H1 (cell line): Measurements from ENCODE around the gene GSK3B. TPM values are rescaled to one million over a fixed set of nuclear protein-coding genes. Genes with fewer than 3 reads are reported as not detected.

ENCODE experiments used
- CTCF ChIA-PET: fragments of 300-600 bp; sonication (Branson Sonifier 250); formaldehyde crosslinking; loops from one replicate; lab custom pipeline; 2021; ENCODE audit not compliant: partially characterized antibody; lab: Charles Lee
- POLR2A ChIA-PET: fragments of 300-600 bp; sonication (Branson Sonifier 250); formaldehyde crosslinking; loops from one replicate; lab custom pipeline; 2021; ENCODE audit warnings: inconsistent platforms; ENCODE audit not compliant: partially characterized antibody; lab: Charles Lee
- DNase-seq, 2 experiments: peaks; one replicate each; pipeline versions ENCODE4 v3.0.0 to v3.0.0-alpha.2; 2010 to 2022; ENCODE audit warnings: low spot score in 2 of 2, low read depth in 1 of 2, mixed read lengths in 1 of 2
- FAIRE-seq: peaks from 2 replicates; lab custom pipeline; 2011; peaks lifted over from hg19 to GRCh38; lab: Jason Lieb, UNC
- H2AFZ ChIP-seq: 2 replicates; pipeline ENCODE4 v1.8.1; 2012; ENCODE audit warnings: low read length, inconsistent platforms
- H2AK5ac ChIP-seq: 2 replicates; pipeline ENCODE4 v1.6.1; 2013; ENCODE audit warnings: low read depth, low read length
- H2BK120ac ChIP-seq: replicated peaks from 2 replicates; pipeline ENCODE3; 2013; ENCODE audit warnings: low read depth, low read length, inconsistent platforms
- H2BK12ac ChIP-seq: 2 replicates; pipeline ENCODE4 v1.6.1; 2013; ENCODE audit warnings: low read depth, low read length
- H2BK15ac ChIP-seq: 2 replicates; pipeline ENCODE4 v1.6.1; 2013; ENCODE audit warnings: low read length
- H2BK20ac ChIP-seq: 2 replicates; pipeline ENCODE4 v1.6.1; 2013; ENCODE audit warnings: low read length
- H2BK5ac ChIP-seq: 2 replicates; pipeline ENCODE4 v1.6.1; 2013; ENCODE audit warnings: low read depth, low read length
- H3K14ac ChIP-seq: 2 replicates; pipeline ENCODE4 v1.6.1; 2013; ENCODE audit warnings: inconsistent platforms; ENCODE audit not compliant: insufficient read length
- H3K18ac ChIP-seq: 2 replicates; pipeline ENCODE4 v1.6.1; 2013; ENCODE audit warnings: low read length; ENCODE audit errors: extremely low read depth
- H3K23ac ChIP-seq: 2 replicates; pipeline ENCODE4 v1.6.1; 2013; ENCODE audit warnings: inconsistent platforms; ENCODE audit not compliant: insufficient read length
- H3K23me2 ChIP-seq: 2 replicates; pipeline ENCODE4 v1.6.1; 2013; ENCODE audit warnings: low read depth, low read length
- H3K27ac ChIP-seq: 2 replicates; pipeline ENCODE4 v1.6.1; 2011; ENCODE audit warnings: low read depth, low read length, inconsistent platforms
- H3K27me3 ChIP-seq, 4 experiments: replicated peaks in 1 of 4; 1 replicate in 1 of 4; 2 replicates in 3 of 4; pipeline versions ENCODE4 v1.6.1 to v1.8.1; 2011 to 2013; ENCODE audit warnings: low read length in 3 of 4, mild to moderate bottlenecking in 3 of 4, inconsistent platforms in 2 of 4, mixed read lengths in 2 of 4, moderate library complexity in 1 of 4; ENCODE audit not compliant: control insufficient read depth in 3 of 4, insufficient read depth in 3 of 4; ENCODE audit errors: extremely low read depth in 1 of 4
- H3K36me3 ChIP-seq, 4 experiments: 2 replicates each; pipeline versions ENCODE4 v1.6.1 to v1.8.1; 2011 to 2013; ENCODE audit warnings: mild to moderate bottlenecking in 4 of 4, low read length in 3 of 4, moderate library complexity in 2 of 4, control low read depth in 1 of 4, inconsistent platforms in 1 of 4; ENCODE audit not compliant: insufficient read depth in 4 of 4, control insufficient read depth in 2 of 4
- H3K4ac ChIP-seq: replicated peaks from 2 replicates; pipeline ENCODE3; 2013; ENCODE audit warnings: low read length, low read depth, mixed read lengths, inconsistent platforms; ENCODE audit not compliant: insufficient read length
- H3K4me1 ChIP-seq, 4 experiments: replicated peaks in 1 of 4; 1 replicate in 1 of 4; 2 replicates in 3 of 4; pipeline versions ENCODE4 v1.6.1 to v1.8.1; 2011 to 2013; ENCODE audit warnings: low read length in 3 of 4, inconsistent platforms in 2 of 4, mixed read lengths in 1 of 4; ENCODE audit not compliant: insufficient read depth in 4 of 4, control insufficient read depth in 3 of 4
- H3K4me2 ChIP-seq, 2 experiments: 2 replicates each; pipeline versions ENCODE4 v1.6.1 to v1.8.1; 2011 to 2013; ENCODE audit warnings: low read depth in 2 of 2, low read length in 2 of 2, control low read depth in 1 of 2, inconsistent platforms in 1 of 2, mild to moderate bottlenecking in 1 of 2; ENCODE audit not compliant: insufficient read depth in 1 of 2
- H3K4me3 ChIP-seq, 4 experiments: fragments of 200-600, 300-600 bp in 1 of 4; sonication (generic), shearing (Covaris generic), sonication (Bioruptor Twin) in 1 of 4; 2 replicates each; pipeline versions ENCODE4 v1.5.1 to v1.8.1; 2011 to 2016; ENCODE audit warnings: low read length in 4 of 4, low read depth in 3 of 4, control low read depth in 2 of 4, inconsistent platforms in 2 of 4, mild to moderate bottlenecking in 2 of 4, mixed read lengths in 1 of 4, moderate library complexity in 1 of 4; ENCODE audit not compliant: insufficient read depth in 2 of 4; ENCODE audit errors: extremely low read depth in 1 of 4
- H3K56ac ChIP-seq: replicated peaks from 2 replicates; pipeline ENCODE3; 2013; ENCODE audit warnings: low read depth, mild to moderate bottlenecking, mixed read lengths, low read length, inconsistent platforms; ENCODE audit not compliant: insufficient read length
- H3K79me1 ChIP-seq: 2 replicates; pipeline ENCODE4 v1.6.1; 2013; ENCODE audit warnings: low read depth, low read length, control low read depth
- H3K79me2 ChIP-seq, 2 experiments: 2 replicates each; pipeline versions ENCODE4 v1.6.1 to v1.8.1; 2012 to 2013; ENCODE audit warnings: low read length in 2 of 2, mild to moderate bottlenecking in 2 of 2, inconsistent platforms in 1 of 2; ENCODE audit not compliant: insufficient read depth in 2 of 2, control insufficient read depth in 1 of 2
- H3K9ac ChIP-seq, 4 experiments: replicated peaks in 1 of 4; 1 replicate in 1 of 4; 2 replicates in 3 of 4; pipeline versions ENCODE4 v1.6.1 to v1.8.1; 2011 to 2013; ENCODE audit warnings: low read depth in 3 of 4, low read length in 3 of 4, control low read depth in 2 of 4, mild to moderate bottlenecking in 2 of 4, moderate library complexity in 2 of 4, inconsistent platforms in 1 of 4; ENCODE audit errors: extremely low read depth in 1 of 4
- H3K9me3 ChIP-seq, 2 experiments: 2 replicates each; pipeline versions ENCODE4 v1.6.1 to v1.8.1; 2012 to 2013; ENCODE audit warnings: mild to moderate bottlenecking in 2 of 2, moderate library complexity in 2 of 2, control low read depth in 1 of 2, inconsistent platforms in 1 of 2, low read depth in 1 of 2, low read length in 1 of 2, mixed read lengths in 1 of 2; ENCODE audit not compliant: insufficient read depth in 2 of 2
- H4K20me1 ChIP-seq, 2 experiments: replicated peaks in 1 of 2; 2 replicates each; pipeline versions ENCODE3 to v1.8.1; 2011 to 2013; ENCODE audit warnings: inconsistent platforms in 2 of 2, low read length in 2 of 2, mild to moderate bottlenecking in 1 of 2; ENCODE audit not compliant: insufficient read depth in 2 of 2, control insufficient read depth in 1 of 2
- H4K5ac ChIP-seq: 2 replicates; pipeline ENCODE4 v1.6.1; 2013; ENCODE audit warnings: low read length, low read depth, mixed read lengths, inconsistent platforms; ENCODE audit not compliant: insufficient read length
- H4K8ac ChIP-seq: 2 replicates; pipeline ENCODE4 v1.8.0; 2013; ENCODE audit warnings: mild to moderate bottlenecking, moderate library complexity, low read length, inconsistent platforms; ENCODE audit not compliant: insufficient read depth; ENCODE audit errors: extremely low read depth
- H4K91ac ChIP-seq: replicated peaks from 2 replicates; pipeline ENCODE3; 2013; ENCODE audit warnings: low read length, mixed read lengths, inconsistent platforms; ENCODE audit not compliant: insufficient read length
- ATF2 ChIP-seq: IDR thresholded peaks from 2 replicates; pipeline ENCODE4 v1.6.1; 2012; ENCODE audit warnings: low read length, inconsistent platforms
- CHD1 ChIP-seq: IDR thresholded peaks from 2 replicates; pipeline ENCODE4 v1.6.1; 2012; ENCODE audit warnings: low read depth, low read length, improper control_type of control experiment
- CHD2 ChIP-seq: IDR thresholded peaks from 2 replicates; pipeline ENCODE4 v1.6.1; 2012; ENCODE audit warnings: low read length, improper control_type of control experiment
- CREB1 ChIP-seq: IDR thresholded peaks from 2 replicates; pipeline ENCODE4 v1.6.1; 2012; ENCODE audit warnings: inconsistent platforms
- EP300 ChIP-seq, 2 experiments: IDR thresholded peaks; 1 replicate in 1 of 2; 2 replicates in 1 of 2; pipeline ENCODE4 v1.6.1; 2011 to 2012; ENCODE audit warnings: low read depth in 2 of 2, low read length in 2 of 2, mild to moderate bottlenecking in 2 of 2, borderline replicate concordance in 1 of 2, inconsistent platforms in 1 of 2, moderate library complexity in 1 of 2
- FOSL1 ChIP-seq: IDR thresholded peaks from 2 replicates; pipeline ENCODE4 v1.6.1; 2011; ENCODE audit warnings: mild to moderate bottlenecking, low read depth, low read length, moderate library complexity; ENCODE audit not compliant: insufficient read depth
- GABPA ChIP-seq: IDR thresholded peaks from 2 replicates; pipeline ENCODE4 v1.6.1; 2011; ENCODE audit warnings: mild to moderate bottlenecking, low read length, moderate library complexity, borderline replicate concordance; ENCODE audit not compliant: insufficient read depth
- HDAC2 ChIP-seq, 2 experiments: fragments of 300-600 bp in 1 of 2; sonication (generic) in 1 of 2; IDR thresholded peaks; 2 replicates each; pipeline ENCODE4 v1.6.1; 2011 to 2012; ENCODE audit warnings: low read depth in 2 of 2, low read length in 2 of 2, mild to moderate bottlenecking in 2 of 2, moderate library complexity in 2 of 2, borderline replicate concordance in 1 of 2, inconsistent platforms in 1 of 2
- SIN3A ChIP-seq, 2 experiments: IDR thresholded peaks in 1 of 2; conservative IDR thresholded peaks in 1 of 2; 2 replicates each; pipeline ENCODE4 v1.6.1; 2011 to 2012; ENCODE audit warnings: low read length in 2 of 2, improper control_type of control experiment in 1 of 2, low read depth in 1 of 2, mild to moderate bottlenecking in 1 of 2
- SP1 ChIP-seq: IDR thresholded peaks from 2 replicates; pipeline ENCODE4 v1.6.1; 2011; ENCODE audit warnings: low read depth, low read length
- SP4 ChIP-seq: IDR thresholded peaks from 2 replicates; pipeline ENCODE4 v1.6.1; 2012; ENCODE audit warnings: low read length, inconsistent platforms
- SUZ12 ChIP-seq: fragments of 200-600 bp; sonication (generic); IDR thresholded peaks from 2 replicates; pipeline ENCODE4 v1.6.1; 2012; ENCODE audit warnings: mild to moderate bottlenecking, inconsistent platforms, low read length, moderate library complexity, mixed read lengths
- WGBS, 2 experiments: shearing (Covaris generic) in 1 of 2; methylation state at CpG; one replicate each; pipeline versions ENCODE4 v1.1.6 to v1.1.7; 2013 to 2015; ENCODE audit warnings: low lambda C conversion rate in 2 of 2, mixed read lengths in 2 of 2, inconsistent platforms in 1 of 2, low coverage in 1 of 2, missing lambda C conversion rate in 1 of 2; ENCODE audit not compliant: insufficient replicate concordance in 2 of 2, insufficient coverage in 1 of 2, insufficient read length in 1 of 2; ENCODE audit errors: extremely low coverage in 1 of 2, missing lambda C conversion rate in 1 of 2; 5-methylcytosine and 5-hydroxymethylcytosine counted together
- polyA plus RNA-seq, 7 experiments: library from polyadenylated mRNA; depleted of rRNA in 3 of 7; stranded (reverse) in 5 of 7; unstranded in 2 of 7; fragments of >200 nt in 5 of 7; fragments of 200-250 nt in 2 of 7; gene quantifications; 1 replicate in 5 of 7; 2 replicates in 1 of 7; 4 replicates in 1 of 7; pipeline versions ENCODE4 v1.2.1 to v1.2.3, GENCODE V29; 2011 to 2013; ENCODE audit warnings: missing spikeins in 2 of 7, mixed read lengths in 2 of 7
- total RNA-seq: library from RNA; stranded (reverse); fragmentation: NEBNext Ultra II Directional; extraction: Animal tissue kit (Norgen Biotek cat#: 25700); gene quantifications from 2 replicates; pipeline ENCODE4 v1.2.1, GENCODE V29; 2021

Gene GSK3B
- total and polyA plus RNA-seq, 2 of the 8 experiments (the other 6 are each of a cell fraction or from before 2014, with no cell fraction given): 24.2 to 50.7 TPM

- H2BK120ac ChIP-seq: no peak overlapping the region
- H3K4me1 ChIP-seq: no peaks in the 10 kb centered on the region
- no peak overlapping the region for H3K23ac ChIP-seq
- H3K4me3 ChIP-seq: no peak overlapping the region
- H3K18ac ChIP-seq: no peak overlapping the region
- H3K9me3 ChIP-seq: no peaks in the 10 kb centered on the region
- H4K8ac ChIP-seq: no peak overlapping the region
- no peak overlapping the region for H3K56ac ChIP-seq
- no peak overlapping the region for H2BK20ac ChIP-seq
- H3K14ac ChIP-seq: no peak overlapping the region
- FAIRE-seq (no peak), DNase-seq (no peak)
- H3K4ac ChIP-seq: no peak overlapping the region
- no peak overlapping the region for H2BK12ac ChIP-seq
- WGBS, 2 experiments: 89% methylated on average over 2 of the region's 2 CpGs; no CpG with 5 or more reads in 1 of the 2 experiments
- POLR2A ChIA-PET: interaction anchor here (0.6 kb wide), 1 partner anchor 21 kb away, joined by 4 read pairs; no protein-coding TSS in a partner anchor
- H4K91ac ChIP-seq: no peak overlapping the region
- no peaks in the 10 kb centered on the region for H3K79me2 ChIP-seq
- H3K27me3 ChIP-seq: no peaks in the 10 kb centered on the region
- H3K9ac ChIP-seq: no peak overlapping the region
- H4K20me1 ChIP-seq: peaks cover 0 to 2% of the 10 kb centered on the region in 2 experiments
- H2BK15ac ChIP-seq: no peak overlapping the region
- no peak overlapping the region for H2AFZ ChIP-seq
- H2BK5ac ChIP-seq: no peak overlapping the region
- H4K5ac ChIP-seq: no peak overlapping the region
- no peak overlapping the region for H3K27ac ChIP-seq
- no peak overlapping the region for H3K4me2 ChIP-seq
- no peak overlapping the region for H2AK5ac ChIP-seq
- H3K36me3 ChIP-seq: no peaks in the 10 kb centered on the region
- no peaks in the 10 kb centered on the region; the same call in 1 of the 2 replicates for H3K23me2 ChIP-seq
- H3K79me1 ChIP-seq: no peaks in the 10 kb centered on the region
- CTCF ChIA-PET: interaction anchor here (0.7 to 1.9 kb wide), 2 partner anchors 9 to 18 kb away, joined by 4 to 5 read pairs; no protein-coding TSS in a partner anchor
- no peak for TF ChIP-seq SP4
- no peak for TF ChIP-seq CHD2
- no peak for TF ChIP-seq SP1
- no peak for TF ChIP-seq HDAC2 (IDR thresholded peaks at IDR 0.05; ENCODE audit: borderline replicate concordance in 1 of 2, low read depth in 2 of 2, low read length in 2 of 2)
- TF ChIP-seq SIN3A (conservative IDR thresholded peaks at IDR 0.05 in 1 of 2, IDR thresholded peaks at IDR 0.05 in 1 of 2; ENCODE audit: low read depth in 1 of 2, low read length in 2 of 2): no peak
- no peak for TF ChIP-seq SUZ12
- TF ChIP-seq CHD1: no peak
- no peak for TF ChIP-seq CREB1
- TF ChIP-seq EP300 (IDR thresholded peaks at IDR 0.05; ENCODE audit: borderline replicate concordance in 1 of 2, low read depth in 2 of 2, low read length in 2 of 2): no peak
- TF ChIP-seq GABPA: no peak
- no peak for TF ChIP-seq ATF2
- TF ChIP-seq FOSL1: no peak
These were observed 245.1 kb downstream of the GSK3B start for GRCh38 chr3:119849126-119849525.
